T-helper 1 cell (primary cell): ENCODE results near the gene DCAF11.
"Not testable (repeated sequence)": the region's sequence is repeated elsewhere in the genome, so short reads cannot be mapped to it uniquely, and the experiment has no call there.

ENCODE experiments used
- DNase-seq, 5 donors: peaks; one replicate each; pipeline ENCODE4 v3.0.0-alpha.2; 2012 to 2020

Gene DCAF11

GRCh38 chr14:24098229-24098926, 16.2 kb upstream of the DCAF11 start:
- DNase-seq: no peak

- DNase-seq: no peak
Measured at GRCh38 chr14:24098927-24099813, 15.4 kb upstream of the DCAF11 start.

GRCh38 chr14:24100197-24100981, 14.2 kb upstream of the DCAF11 start:
- no peak for DNase-seq

GRCh38 chr14:24100982-24101494, 13.5 kb upstream of the DCAF11 start:
- no peak for DNase-seq

GRCh38 chr14:24102357-24103048, 12.1 kb upstream of the DCAF11 start:
- DNase-seq: no peak

GRCh38 chr14:24103451-24103850, 11.1 kb upstream of the DCAF11 start:
- DNase-seq: no peak

- DNase-seq: not testable (repeated sequence)
Measured at GRCh38 chr14:24105609-24106239, 8.9 kb upstream of the DCAF11 start.

- DNase-seq: no peak
Measured at GRCh38 chr14:24106672-24107271, 7.8 kb upstream of the DCAF11 start.

GRCh38 chr14:24108336-24108874, 6.2 kb upstream of the DCAF11 start:
- DNase-seq: no peak

GRCh38 chr14:24110060-24110459, 4.5 kb upstream of the DCAF11 start:
- DNase-seq: no peak

GRCh38 chr14:24110523-24110922, 4.1 kb upstream of the DCAF11 start:
- DNase-seq: no peak

- no peak for DNase-seq
Measured at GRCh38 chr14:24113379-24113800, 1.2 kb upstream of the DCAF11 start.

- peak; percentile 60 to 90 (median 70) for DNase-seq
Measured at GRCh38 chr14:24113801-24114531, 611 bp upstream of the DCAF11 start.

GRCh38 chr14:24115422-24116127, 998 bp downstream of the DCAF11 start:
- no peak for DNase-seq

- no peak for DNase-seq
Measured at GRCh38 chr14:24116128-24116814, 1.7 kb downstream of the DCAF11 start.

- no peak for DNase-seq
Measured at GRCh38 chr14:24117179-24117578, 2.6 kb downstream of the DCAF11 start.

- DNase-seq: no peak
Measured at GRCh38 chr14:24119691-24120090, 5.1 kb downstream of the DCAF11 start.

- no peak for DNase-seq
Measured at GRCh38 chr14:24121210-24121609, 6.6 kb downstream of the DCAF11 start.

- DNase-seq: no peak
Measured at GRCh38 chr14:24122416-24122815, 7.8 kb downstream of the DCAF11 start.
